Right lobe of liver (tissue), 6 donors: Measurements from ENCODE around the gene MB21D2. TPM values are rescaled to one million over a fixed set of nuclear protein-coding genes. Genes with fewer than 3 reads are reported as not detected.

Experiments used
- ATAC-seq, 4 donors: fragments of 200-7000 bp; cut with Tn5 transposase; one replicate each; pipeline ENCODE4 v1.9.1; 2020; ENCODE audit warnings: mild to moderate bottlenecking in 4 of 4, moderate library complexity in 4 of 4
- DNase-seq, 3 donors: peaks; one replicate each; pipeline ENCODE4 v3.0.0-alpha.2; 2020
- H3K27ac ChIP-seq, 3 donors: fragments of 200-600 bp; one replicate each; pipeline ENCODE4 v1.8.0; 2022
- H3K27me3 ChIP-seq, 2 donors: fragments of 200-600 bp; one replicate each; pipeline ENCODE4 v1.8.0; 2022
- H3K36me3 ChIP-seq, 4 donors: fragments of 200-600 bp; sonication (generic) in 1 of 4; one replicate each; pipeline versions ENCODE4 v1.5.1 to v1.8.0; 2017 to 2022; ENCODE audit warnings: control low read depth in 1 of 4
- H3K4me1 ChIP-seq, 4 donors: fragments of 200-600 bp; sonication (generic) in 1 of 4; one replicate each; pipeline versions ENCODE4 v1.5.1 to v1.8.0; 2017 to 2022; ENCODE audit warnings: control low read depth in 1 of 4
- H3K4me3 ChIP-seq, 3 donors: fragments of 200-600 bp; one replicate each; pipeline ENCODE4 v1.8.0; 2022
- H3K9me3 ChIP-seq, 4 donors: fragments of 200-600 bp; sonication (generic) in 1 of 4; one replicate each; pipeline versions ENCODE4 v1.5.1 to v1.8.0; 2017 to 2022; ENCODE audit warnings: control low read depth in 1 of 4
- CTCF ChIP-seq, 4 donors: fragments of 200-600 bp in 3 of 4; fragments of 450-650 bp in 1 of 4; IDR thresholded peaks; one replicate each; pipeline versions ENCODE4 v1.5.1 to v1.8.0; 2016 to 2022; ENCODE audit warnings: antibody characterized with exemption in 4 of 4, mild to moderate bottlenecking in 2 of 4
- POLR2A ChIP-seq: fragments of 450-650 bp; IDR thresholded peaks from one replicate; pipeline ENCODE4 v1.6.1; 2017; ENCODE audit warnings: antibody characterized with exemption, mild to moderate bottlenecking
- WGBS: methylation state at CpG from one replicate; pipeline ENCODE4 v1.1.6; 2018; ENCODE audit warnings: low coverage, low lambda C conversion rate; ENCODE audit not compliant: insufficient coverage; ENCODE audit errors: missing lambda C conversion rate; 5-methylcytosine and 5-hydroxymethylcytosine counted together
- intact Hi-C, 2 donors: fragments of 100-400 bp; cut with DNase I; formaldehyde crosslinking; loops; one replicate each; pipeline versions ENCODE4 v1.11.2 to v1.14.1; 2022
- total RNA-seq, 6 experiments: library from RNA; depleted of rRNA in 2 of 6; stranded (reverse); fragments of >200 nt in 2 of 6; fragmentation: NEBNext Ultra II Directional in 3 of 6; extraction: Animal tissue kit (Norgen Biotek cat#: 25700) in 3 of 6; gene quantifications; one replicate each; pipeline versions ENCODE4 v1.1.0 to v1.2.4, GENCODE V29; 2016 to 2023
- donor health status: DM: no; HTN: yes; CAD: no.
- donor health status: DM: no; HTN: no; CAD: no.
- donor health status: DM: no; HTN: no; CAD: no.
- donor health status: DM: no; HTN: yes; CAD: no.
- donor health status: DM: no; HTN: yes; CAD: no.

MB21D2 gene
- total RNA-seq, 6 experiments from 2014 or later: 0.15 to 0.86 (median 0.31) TPM; not detected in 1

GRCh38 chr3:192916371-192917027, 1.2 kb downstream of the MB21D2 start:
- Histone ChIP-seq H3K36me3 (no peaks in the 10 kb centered on the region), H3K4me1 (peaks cover 0 to 11% (median 0%) of the 10 kb centered on the region in 4 donors), H3K4me3 (peak overlapping the region; percentile 41 to 57 (median 57)), H3K27ac (peak overlapping the region; percentile 37 to 66 (median 53)), H3K27me3 (peaks cover 0 to 15% of the 10 kb centered on the region in 2 donors), H3K9me3 (no peaks in the 10 kb centered on the region)
- ATAC-seq (peak; percentile 23 to 44 (median 34)), DNase-seq (no peak)
- no peak for TF ChIP-seq POLR2A
- no peak for TF ChIP-seq CTCF (IDR thresholded peaks at IDR 0.05)
- intact Hi-C loops: loop anchor here in 1 of 2 donors (10.0 kb wide), 1 partner anchor 62 kb away; no protein-coding TSS in a partner anchor
- 2% methylated on average over 17 of the region's 35 CpGs for WGBS

GRCh38 chr3:192915722-192916121, 1.9 kb downstream of the MB21D2 start:
- WGBS: 77% methylated on average over 2 of the region's 2 CpGs
- H3K27me3 ChIP-seq: peaks cover 0 to 11% of the 10 kb centered on the region in 2 donors
- H3K36me3 ChIP-seq: no peaks in the 10 kb centered on the region
- no peaks in the 10 kb centered on the region for H3K9me3 ChIP-seq
- intact Hi-C loops: loop anchor here in 1 of 2 donors (10.0 kb wide), 1 partner anchor 61 kb away; no protein-coding TSS in a partner anchor
- no peak for ATAC-seq
- no peak for DNase-seq
- no peak overlapping the region for H3K4me3 ChIP-seq
- TF ChIP-seq POLR2A (no peak), CTCF (IDR thresholded peaks at IDR 0.05) (no peak)
- H3K4me1 ChIP-seq: peaks cover 0 to 11% (median 0%) of the 10 kb centered on the region in 4 donors
- no peak overlapping the region for H3K27ac ChIP-seq

GRCh38 chr3:192915304-192915703, 2.4 kb downstream of the MB21D2 start:
- WGBS: 50% methylated on average over 2 of the region's 3 CpGs
- DNase-seq (no peak), ATAC-seq (no peak)
- peaks cover 0 to 11% of the 10 kb centered on the region in 2 donors for H3K27me3 ChIP-seq
- no peak for TF ChIP-seq CTCF (IDR thresholded peaks at IDR 0.05)
- no peak for TF ChIP-seq POLR2A
- intact Hi-C loops: loop anchor here in 1 of 2 donors (10.0 kb wide), 1 partner anchor 61 kb away; no protein-coding TSS in a partner anchor
- peaks cover 0 to 11% (median 0%) of the 10 kb centered on the region in 4 donors for H3K4me1 ChIP-seq
- no peak overlapping the region for H3K4me3 ChIP-seq
- H3K36me3 ChIP-seq: no peaks in the 10 kb centered on the region
- no peaks in the 10 kb centered on the region for H3K9me3 ChIP-seq
- no peak overlapping the region for H3K27ac ChIP-seq

GRCh38 chr3:192914848-192915247, 2.8 kb downstream of the MB21D2 start:
- intact Hi-C loops: loop anchor here in 1 of 2 donors (10.0 kb wide), 1 partner anchor 60 kb away; no protein-coding TSS in a partner anchor
- 18% methylated on average over 1 of the region's 2 CpGs for WGBS
- no peaks in the 10 kb centered on the region for H3K9me3 ChIP-seq
- no peak for TF ChIP-seq POLR2A
- no peaks in the 10 kb centered on the region for H3K36me3 ChIP-seq
- DNase-seq: no peak
- no peak for ATAC-seq
- H3K27ac ChIP-seq: no peak overlapping the region
- H3K27me3 ChIP-seq: peaks cover 0 to 11% of the 10 kb centered on the region in 2 donors
- H3K4me1 ChIP-seq: peaks cover 0 to 11% (median 0%) of the 10 kb centered on the region in 4 donors
- no peak overlapping the region for H3K4me3 ChIP-seq

- Histone ChIP-seq H3K4me3 (no peak overlapping the region), H3K4me1 (peaks cover 0 to 11% (median 0%) of the 10 kb centered on the region in 4 donors), H3K27ac (no peak overlapping the region), H3K36me3 (no peaks in the 10 kb centered on the region), H3K9me3 (no peaks in the 10 kb centered on the region), H3K27me3 (peaks cover 0 to 11% of the 10 kb centered on the region in 2 donors)
- DNase-seq: no peak
- 78% methylated on average over 4 of the region's 4 CpGs for WGBS
- no peak for TF ChIP-seq CTCF (IDR thresholded peaks at IDR 0.05)
- no peak for TF ChIP-seq POLR2A
- no peak for ATAC-seq
- intact Hi-C loops: loop anchor here in 1 of 2 donors (10.0 kb wide), 1 partner anchor 59 kb away; no protein-coding TSS in a partner anchor
These were observed 4.1 kb downstream of the MB21D2 start for GRCh38 chr3:192913540-192913939.
